Left ventricle myocardium superior (tissue), 1 donor: ENCODE measurements around the gene DLL1. TPM values are rescaled to one million over a fixed set of nuclear protein-coding genes. Genes with fewer than 3 reads are reported as not detected.

Experiments
- ATAC-seq: fragments of 200-7000 bp; cut with Tn5 transposase; one replicate; pipeline ENCODE4 v1.9.1; 2020; ENCODE audit warnings: mild to moderate bottlenecking, moderate library complexity
- DNase-seq: peaks from one replicate; pipeline ENCODE4 v3.0.0-alpha.2; 2020
- intact Hi-C: fragments of 100-400 bp; cut with micrococcal nuclease; formaldehyde crosslinking; loops from one replicate; pipeline ENCODE4 v1.11.0; 2022
- total RNA-seq: library from RNA; stranded (reverse); fragmentation: NEBNext Ultra II Directional; extraction: Animal tissue kit (Norgen Biotek cat#: 25700); gene quantifications from one replicate; pipeline ENCODE4 v1.2.1, GENCODE V29; 2021
- donor health status: DM: no; HTN: yes; CAD: no; lungs with severe emphysema.

The DLL1 gene
- total RNA-seq, 1 donor from 2014 or later, result 15.3 TPM

DNA sequence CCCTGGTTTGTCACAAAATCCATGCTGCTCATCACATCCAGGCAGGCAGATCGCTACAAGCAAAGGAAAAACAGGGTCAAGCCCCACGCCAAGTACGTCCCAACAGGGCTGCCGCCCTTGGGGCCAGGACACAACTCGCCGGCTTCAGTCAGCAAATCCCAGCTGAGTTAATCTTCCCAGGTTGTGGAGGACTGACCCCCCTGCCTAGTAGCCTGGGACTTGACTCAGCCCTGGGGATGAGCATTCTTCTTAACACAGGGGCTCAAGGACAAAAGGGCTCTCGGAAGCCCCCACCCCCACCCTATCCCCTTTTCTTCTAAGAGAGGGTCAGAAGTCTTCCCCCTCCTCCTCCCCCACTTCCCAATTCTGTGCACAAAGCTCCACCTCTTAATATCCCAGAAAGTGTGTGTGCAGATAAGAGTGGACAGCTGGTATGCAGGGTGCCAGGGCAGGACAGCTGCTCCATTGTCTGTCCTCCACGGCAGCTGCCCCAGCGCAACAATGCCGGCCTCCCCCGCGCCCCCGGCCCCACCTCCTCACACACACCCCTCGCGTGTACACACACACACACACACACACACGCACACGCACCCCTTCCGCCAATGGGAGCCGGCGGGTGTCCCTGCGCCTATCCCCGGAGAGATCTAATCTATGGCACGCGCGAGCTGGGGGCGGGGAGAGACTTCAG lies 4.5 kb downstream of the DLL1 start:
- ATAC-seq (peak; percentile 24), DNase-seq (peak; percentile 71)
- intact Hi-C loops, result no loop called here

DNA sequence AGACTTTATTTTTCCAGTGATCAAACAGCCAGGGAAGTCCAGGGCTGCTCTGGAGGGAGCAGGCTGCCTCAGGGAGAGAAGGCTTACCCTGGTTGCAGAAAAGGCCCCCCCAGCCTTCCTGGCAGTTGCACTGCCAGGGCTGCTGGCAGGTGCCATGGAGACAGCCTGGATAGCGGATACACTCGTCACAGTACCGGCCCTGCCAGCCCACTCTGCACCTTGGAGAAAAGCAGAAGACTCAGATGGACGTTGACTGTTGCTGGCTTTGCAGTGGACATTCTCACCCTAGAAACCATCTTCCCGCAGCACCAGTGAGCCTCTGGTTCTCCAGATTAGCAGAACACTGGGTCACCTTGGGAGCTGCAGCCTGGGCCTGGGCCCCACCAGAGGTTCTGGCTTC lies 5.4 kb downstream of the DLL1 start:
- DNase-seq (no peak), ATAC-seq (no peak)
- intact Hi-C loops, result no loop called here

DNA sequence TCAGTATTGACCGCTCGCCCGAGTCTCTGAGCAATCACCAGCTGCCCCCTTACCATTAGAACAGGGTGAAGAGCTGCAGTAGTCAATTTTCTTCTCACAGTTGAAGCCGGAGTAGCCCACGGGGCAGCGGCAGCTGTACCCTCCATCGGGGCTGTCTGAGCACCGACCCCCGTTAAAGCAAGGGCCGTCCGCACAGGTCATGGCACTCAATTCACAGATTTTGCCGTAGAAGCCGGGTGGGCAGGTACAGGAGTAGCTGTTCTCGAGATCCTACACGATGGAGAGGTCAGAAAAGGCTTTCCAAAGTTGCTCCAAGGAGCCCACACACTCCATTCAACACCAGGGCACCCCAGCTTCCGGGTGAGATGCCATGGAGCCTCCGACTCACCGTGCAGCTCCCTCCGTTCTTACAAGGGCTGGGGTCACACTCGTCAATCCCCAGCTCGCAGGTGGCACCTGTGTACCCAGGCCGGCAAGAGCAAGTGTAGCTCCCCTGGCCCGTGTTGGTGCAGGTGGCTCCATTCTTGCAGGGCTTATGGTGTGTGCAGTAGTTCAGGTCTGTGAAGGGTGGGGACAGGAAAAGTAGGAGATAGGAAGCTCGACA lies 5.9 kb downstream of the DLL1 start:
- ATAC-seq, result no peak
- intact Hi-C loops, result no loop called here
- DNase-seq, result no peak

DNA sequence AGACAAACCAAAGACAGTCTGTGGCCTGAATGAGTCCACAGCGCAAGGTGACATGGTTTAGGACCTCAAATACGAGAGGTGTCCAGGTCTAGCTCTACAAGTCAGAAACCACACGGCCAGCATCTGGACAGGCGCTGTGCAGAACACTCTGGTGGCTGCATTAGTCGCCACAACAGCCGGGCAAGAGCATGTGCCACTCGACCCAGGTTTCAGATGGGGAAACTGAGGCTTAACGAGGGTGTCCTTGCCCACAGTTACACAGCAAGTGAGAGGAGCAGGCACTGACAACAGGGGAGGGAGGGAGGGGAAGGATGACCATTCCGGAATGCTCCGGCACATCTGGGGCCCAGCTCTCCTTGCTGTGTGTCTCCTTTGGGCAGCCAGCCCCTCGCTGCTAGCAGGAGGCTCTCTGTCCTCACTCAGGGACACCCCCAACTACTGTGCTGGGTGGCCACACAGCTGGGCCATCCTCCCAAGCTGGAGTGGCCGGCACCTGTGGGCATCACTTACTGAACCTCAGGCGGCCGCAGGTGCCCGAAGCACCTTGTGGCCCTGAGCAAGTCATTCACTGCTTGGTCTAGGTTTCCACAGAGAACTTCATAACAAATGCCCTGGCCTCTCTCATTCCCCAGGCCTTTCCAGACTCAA lies 6.6 kb downstream of the DLL1 start:
- DNase-seq (no peak), ATAC-seq (no peak)

DNA sequence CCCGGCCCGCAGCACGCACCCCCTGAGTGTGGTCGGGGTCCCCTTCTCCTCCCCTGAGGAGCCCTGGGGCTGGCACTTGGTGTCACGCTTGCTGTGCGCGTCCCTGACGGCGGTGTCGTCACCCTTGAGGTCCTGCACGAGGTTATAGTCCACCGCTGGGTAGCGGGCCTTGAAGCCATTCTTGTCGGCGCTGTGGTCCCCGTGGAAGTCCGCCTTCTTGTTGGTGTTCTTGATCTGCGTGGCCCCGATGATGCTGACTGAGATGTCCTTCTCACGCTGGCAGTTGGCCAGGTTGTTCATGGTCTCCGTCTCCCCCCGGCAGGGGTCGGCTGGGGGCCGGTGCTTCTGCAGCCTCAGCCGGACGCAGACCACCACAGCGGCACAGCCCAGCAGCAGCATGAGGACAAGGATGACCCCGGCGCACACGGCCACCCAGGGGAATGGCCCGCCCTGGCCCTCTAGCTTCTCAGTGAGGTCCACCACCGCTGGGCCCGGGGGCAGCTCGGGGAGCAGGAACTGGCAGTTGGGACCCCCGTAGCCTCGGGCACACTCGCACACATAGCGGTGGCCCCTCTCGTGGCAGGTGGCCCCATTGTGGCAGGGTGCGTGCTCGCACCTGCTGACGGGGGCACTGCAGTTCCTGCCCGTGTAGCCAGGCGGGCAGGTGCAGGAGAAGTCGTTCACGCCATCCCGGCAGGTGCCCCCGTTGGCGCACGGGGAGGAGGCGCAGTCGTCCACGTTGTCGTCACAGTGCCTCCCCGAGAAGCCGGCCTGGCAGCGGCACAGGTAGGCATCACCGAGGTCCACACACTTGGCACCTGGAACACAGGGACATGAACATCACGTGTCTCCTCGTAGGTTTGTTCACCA lies 7.4 kb downstream of the DLL1 start:
- no peak for ATAC-seq
- intact Hi-C loops, result no loop called here
- DNase-seq, result no peak

More for the DNA sequence above, 6.6 kb downstream of the DLL1 start:
- intact Hi-C loops, result no loop called here

DNA sequence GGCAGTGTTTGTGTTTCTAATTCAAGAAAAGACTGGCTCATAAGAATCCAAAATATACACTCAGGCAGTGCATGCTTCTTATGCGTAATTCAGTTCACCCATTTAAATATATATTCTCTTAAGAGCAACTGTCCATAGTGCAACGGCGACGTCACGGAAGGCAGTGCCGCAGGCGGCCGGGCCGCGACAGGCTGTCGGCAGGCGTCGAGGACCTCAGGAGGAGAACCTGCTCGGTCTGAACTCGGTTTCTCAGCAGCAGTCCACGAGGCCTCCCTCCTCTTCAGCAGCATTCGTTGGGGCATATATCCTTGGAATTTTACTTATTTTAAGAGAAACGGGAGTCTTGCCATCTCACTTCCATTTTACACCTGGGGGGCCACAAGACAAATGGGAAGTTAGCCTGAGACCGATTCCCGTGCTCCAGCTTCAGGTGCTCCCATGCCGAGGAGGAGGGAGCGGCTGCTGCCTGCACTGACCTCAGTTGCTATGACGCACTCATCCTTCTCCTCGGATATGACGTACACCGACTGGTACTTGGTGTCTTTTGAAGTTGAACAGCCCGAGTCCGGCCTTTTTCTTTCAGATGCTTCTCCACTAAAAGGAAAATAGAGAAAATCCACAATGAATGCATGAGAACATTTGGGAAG lies 8.2 kb downstream of the DLL1 start:
- intact Hi-C loops, result no loop called here
- no peak for ATAC-seq
- no peak for DNase-seq

DNA sequence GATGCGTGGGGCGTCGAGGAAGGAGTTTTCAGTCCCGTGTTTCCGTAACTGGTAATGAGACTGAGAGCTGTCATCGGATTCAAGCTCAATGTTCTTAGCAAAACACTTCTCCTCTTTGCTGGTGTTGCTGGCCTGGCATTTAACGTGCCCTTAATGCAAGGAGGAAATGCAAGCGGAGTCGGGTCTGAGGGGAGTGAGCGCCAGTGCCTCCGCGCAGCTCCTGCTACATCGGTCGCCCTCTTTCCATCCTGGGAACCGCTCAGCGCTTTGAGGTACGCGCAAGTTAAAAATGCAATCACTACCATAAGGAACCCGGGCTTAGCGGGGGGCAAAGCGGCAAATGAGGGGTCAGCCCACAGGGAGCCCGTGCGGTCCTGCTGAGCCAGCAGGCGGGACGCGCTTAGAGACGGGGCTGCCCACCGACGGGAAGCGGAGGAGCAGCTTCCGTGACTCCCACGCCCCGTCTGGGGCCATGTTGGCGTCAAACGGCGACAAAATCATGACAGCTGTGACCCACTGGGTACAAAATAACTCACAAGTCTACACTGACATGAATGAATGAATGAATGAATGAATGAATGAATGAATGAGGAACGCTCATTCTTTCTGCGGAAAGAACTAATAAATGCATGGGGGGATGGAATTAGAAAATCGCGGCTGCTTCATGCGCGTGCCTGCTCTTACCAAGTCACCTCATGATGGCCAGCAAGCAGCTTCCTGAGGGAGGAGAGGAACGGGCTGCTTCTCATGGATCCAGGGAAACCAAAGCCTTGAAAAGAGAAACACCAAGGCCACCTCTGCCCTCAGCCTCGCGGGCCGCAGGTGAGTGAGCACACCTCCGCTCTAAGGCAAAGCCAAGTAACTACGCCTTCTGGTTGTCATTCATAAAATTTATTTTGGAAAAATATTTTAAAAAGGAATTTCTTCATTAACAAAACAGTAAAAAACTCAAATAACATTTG lies 9.3 kb downstream of the DLL1 start:
- ATAC-seq (no peak), DNase-seq (no peak)
- intact Hi-C loops, result no loop called here

DNA sequence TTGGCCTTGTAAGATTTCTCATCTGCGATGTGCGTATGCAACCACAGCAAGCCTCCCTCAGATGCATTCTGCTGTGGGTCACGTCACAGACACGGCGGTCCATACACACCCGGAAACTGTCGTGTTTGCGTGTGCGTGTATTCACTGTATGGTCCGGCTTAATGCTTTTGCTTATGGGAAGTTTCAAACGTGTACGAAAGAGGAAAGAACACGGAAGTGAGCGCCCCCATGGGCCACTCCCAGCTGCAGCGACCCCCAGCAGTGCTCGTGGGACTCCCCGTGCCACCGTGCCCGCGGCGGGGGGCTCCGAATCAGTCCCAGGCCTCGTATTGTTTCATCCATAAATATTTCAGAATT lies 10.2 kb downstream of the DLL1 start:
- intact Hi-C loops, result no loop called here
- ATAC-seq (no peak), DNase-seq (no peak)

DNA sequence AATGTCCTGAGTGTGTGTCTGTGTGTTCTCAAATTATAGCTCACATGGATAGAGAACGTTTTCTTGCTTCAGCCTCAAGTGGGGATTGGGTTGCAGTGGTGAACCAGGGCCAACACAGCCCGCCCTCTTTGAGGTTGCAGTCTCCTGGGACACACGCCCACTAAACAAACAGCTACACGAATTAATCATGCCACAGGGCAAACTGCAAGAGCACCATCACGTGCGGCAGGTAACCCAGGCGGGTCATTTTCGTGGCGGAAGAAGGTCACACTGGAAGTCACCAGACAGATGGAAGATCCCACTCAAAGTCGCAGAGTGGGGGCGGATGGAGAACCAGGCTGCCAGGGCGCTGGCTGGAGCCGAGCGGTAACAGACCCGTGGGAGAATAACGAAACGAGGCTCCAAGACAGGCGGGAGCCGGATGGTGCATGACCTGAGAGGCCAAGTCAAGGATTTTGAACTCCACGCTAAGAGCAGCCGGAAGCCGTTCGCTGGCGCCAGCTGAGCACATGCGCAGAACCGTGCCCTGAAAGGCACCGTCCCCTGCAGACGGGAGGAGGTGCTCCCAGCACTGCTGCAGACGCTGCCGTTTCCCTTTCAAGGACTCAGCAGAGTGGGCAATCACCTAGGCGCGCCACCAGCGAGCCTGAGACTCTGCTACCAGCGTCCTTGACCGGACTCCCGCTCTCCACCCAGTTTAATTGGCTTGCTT lies 10.7 kb downstream of the DLL1 start:
- ATAC-seq, result peak; percentile 67
- peak; percentile 84 for DNase-seq
- intact Hi-C loops, result no loop called here

DNA sequence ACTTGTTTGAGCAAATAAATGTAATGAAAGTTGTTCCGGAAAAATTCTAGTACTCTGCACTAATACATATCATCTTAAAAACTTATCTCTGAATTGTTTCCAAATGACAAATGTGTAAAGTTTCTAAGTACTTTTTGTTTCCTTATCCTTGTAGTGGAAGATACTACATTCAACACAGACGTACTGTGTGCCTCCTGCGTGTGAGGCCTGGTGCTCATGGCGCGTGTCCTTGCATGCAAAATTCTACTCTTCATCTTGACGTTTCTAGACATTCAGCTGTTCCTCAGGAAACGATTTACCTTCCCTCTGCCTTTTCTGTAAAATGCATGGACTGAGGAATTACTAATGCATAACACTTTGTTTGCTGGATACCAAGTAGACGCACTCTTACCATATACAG lies 11.5 kb downstream of the DLL1 start:
- DNase-seq, result no peak
- no peak for ATAC-seq
- intact Hi-C loops, result no loop called here

DNA sequence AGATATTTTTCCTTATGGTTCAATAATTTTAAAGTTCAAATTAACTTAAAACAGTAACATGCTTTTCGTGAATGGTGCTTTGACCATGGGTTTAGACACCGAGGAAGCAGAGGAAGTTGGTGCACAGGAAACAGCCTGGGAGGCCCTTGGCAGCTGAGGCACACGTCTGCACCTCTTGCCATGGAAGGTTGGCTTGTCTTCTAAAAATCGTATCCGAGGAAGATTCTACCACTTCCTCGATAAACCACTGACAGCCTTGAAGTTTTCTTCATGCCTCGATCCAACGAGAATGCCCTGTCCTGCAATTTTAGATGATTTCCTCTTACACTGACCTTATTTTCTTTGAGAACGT lies 12.2 kb downstream of the DLL1 start:
- ATAC-seq (no peak), DNase-seq (no peak)
- intact Hi-C loops, result no loop called here

DNA sequence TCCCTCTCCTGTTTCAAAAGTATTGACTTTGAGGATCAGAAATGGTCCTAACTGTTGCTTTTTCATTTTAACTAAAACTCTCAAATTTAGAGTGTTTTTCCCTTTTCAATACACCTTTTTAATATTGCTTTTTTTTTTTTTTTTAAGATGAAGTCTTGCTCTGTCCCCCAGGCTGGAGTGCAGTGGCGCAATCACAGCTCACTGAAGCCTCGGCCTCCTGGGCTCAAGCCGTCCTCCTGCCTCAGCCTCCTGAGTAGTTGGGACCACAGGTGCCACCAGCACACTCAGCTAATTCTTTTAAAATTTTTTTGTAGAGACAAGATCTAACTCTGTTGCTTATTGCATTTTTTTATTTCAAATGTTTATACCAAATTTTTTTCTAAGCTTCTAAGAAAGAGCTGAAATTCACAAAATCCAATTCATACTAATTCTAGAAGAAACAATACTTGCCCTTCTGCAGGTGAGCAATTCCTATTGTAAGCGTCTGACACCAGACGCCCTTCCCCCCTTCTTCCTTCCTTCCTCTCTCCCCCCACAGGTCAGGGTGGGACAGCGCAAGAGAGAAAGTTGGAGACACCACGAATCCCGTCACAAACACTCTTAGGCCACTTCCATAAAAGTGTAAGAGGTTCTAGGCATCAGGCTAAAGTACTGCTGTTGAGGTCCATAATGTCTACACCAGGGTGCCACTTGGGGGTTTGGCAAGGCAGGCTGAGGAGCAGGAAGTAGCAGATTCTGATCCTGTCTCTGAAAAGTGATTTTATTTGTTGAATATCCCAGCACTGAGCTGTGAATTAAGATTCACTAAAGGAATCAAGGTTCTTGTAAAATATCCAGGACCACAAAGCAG lies 12.8 kb downstream of the DLL1 start:
- ATAC-seq (no peak), DNase-seq (no peak)
- intact Hi-C loops, result no loop called here

DNA sequence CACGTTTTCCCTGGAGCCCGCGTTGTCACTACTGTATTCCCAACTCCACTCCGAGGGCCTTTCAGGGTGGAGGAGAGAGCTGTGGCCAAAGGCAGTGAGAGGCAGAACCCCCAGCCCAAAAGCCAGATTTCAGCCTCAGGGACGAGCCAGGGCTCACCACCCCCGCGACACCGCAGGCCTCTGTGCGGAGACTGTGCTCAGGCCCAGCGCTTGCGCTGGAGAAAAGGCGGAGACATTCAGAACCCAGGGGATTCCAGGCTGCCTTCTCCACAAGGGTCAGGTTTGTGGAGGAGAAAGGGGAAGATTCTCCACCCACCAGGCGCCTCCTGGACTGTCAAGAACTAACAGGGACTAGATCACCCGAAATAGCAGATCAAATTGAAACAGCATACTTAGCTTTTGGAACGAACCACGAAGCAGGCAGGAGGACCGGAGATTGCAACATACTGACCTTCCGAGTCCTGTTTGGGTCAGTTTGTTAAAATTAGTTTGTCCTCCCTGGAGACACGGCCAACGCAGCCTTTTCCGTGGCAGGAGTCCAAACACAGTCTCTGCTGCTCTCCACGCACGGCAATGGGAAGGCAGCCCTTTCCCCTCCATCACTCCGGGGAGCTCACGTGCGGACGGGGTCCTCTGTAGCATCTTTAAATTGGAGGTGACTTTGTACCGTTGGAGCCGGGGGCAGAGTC lies 14.4 kb downstream of the DLL1 start:
- DNase-seq, result peak; percentile 70
- ATAC-seq, result peak; percentile 83
- intact Hi-C loops, result no loop called here

DNA sequence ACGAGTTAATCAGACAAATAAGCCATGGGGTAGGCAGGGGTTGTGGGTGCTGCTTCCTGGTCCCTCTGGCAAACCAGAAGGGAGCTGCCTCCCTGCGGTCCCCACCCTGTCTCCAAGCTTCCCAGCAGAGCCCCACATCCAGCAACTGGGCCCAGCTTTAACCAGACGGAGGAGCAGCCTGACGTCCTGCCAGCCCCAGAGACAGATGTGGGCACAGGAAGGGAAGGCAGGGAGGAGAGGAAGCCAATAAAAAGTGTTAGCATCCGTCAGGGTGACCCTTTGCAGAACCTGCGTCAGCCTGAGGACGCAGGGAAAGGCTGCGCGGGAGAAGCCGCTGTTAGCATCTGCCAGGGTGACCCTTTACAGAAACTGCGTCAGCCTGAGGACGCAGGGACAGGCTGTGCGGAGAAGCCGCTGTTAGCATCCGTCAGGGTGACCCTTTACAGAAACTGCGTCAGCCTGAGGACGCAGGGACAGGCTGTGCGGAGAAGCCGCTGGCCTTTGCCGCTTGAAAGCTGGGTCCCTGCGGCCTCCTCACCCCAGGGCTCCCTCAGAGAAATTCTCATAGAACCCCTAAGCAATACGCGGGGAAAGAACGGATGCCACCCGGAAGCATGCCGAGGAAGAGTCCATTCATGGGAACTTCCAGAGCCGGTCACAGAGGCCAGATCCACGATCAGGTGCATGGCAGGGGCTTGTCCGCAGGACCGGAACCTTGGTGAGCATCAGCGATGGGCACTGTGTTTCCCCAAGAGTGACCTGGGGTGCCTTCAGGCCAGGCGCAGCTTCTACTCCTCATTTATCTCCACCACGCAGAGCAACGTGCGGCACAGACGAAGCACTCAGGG lies 15.9 kb downstream of the DLL1 start:
- DNase-seq, result peak; percentile 19
- no peak for ATAC-seq
- intact Hi-C loops, result no loop called here

DNA sequence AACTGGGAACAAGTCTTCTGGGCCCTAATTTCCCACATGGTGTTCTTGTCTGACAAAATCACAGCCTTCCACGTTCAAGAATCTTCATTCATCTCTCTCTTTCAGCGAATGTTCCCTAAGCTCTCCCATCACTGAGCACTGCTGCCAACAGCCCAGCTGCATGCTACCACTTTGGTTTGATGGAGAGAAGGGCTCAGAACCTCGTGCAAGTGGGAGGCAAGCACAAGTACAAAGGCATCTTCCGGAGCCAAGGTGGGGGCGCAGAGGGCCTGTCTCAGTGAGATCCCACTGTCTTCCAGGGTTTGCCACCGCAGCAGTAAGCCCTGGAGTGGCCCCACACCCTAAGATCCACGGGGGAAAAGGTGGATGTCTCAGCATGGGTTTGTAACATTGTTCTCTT lies 17.2 kb downstream of the DLL1 start:
- intact Hi-C loops, result no loop called here
- ATAC-seq (no peak), DNase-seq (no peak)

DNA sequence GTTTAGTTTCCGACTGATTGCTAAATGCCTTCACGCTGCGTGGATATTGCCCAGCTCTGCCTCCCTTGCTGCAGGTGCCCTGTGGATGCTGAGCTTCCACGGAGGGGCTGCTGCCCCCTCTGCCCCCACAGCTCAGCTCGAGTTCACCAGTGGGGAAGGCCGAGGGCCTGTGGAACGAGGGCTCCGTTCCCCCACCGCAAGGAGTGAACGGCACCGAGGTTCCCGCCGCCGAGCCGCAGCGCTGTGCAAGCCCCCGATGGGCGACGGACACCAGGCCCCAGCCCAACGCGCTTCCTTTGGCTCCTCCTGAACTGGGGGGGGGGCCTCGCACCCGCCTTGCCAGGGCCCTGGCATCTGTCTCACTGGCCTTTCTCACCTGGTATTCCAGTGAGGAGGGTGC lies 17.7 kb downstream of the DLL1 start:
- intact Hi-C loops, result no loop called here
- no peak for ATAC-seq

More for the DNA sequence above, 17.7 kb downstream of the DLL1 start:
- peak; percentile 11 for DNase-seq
